ENCODE measurements around the gene VASP.

Gene VASP

DNA sequence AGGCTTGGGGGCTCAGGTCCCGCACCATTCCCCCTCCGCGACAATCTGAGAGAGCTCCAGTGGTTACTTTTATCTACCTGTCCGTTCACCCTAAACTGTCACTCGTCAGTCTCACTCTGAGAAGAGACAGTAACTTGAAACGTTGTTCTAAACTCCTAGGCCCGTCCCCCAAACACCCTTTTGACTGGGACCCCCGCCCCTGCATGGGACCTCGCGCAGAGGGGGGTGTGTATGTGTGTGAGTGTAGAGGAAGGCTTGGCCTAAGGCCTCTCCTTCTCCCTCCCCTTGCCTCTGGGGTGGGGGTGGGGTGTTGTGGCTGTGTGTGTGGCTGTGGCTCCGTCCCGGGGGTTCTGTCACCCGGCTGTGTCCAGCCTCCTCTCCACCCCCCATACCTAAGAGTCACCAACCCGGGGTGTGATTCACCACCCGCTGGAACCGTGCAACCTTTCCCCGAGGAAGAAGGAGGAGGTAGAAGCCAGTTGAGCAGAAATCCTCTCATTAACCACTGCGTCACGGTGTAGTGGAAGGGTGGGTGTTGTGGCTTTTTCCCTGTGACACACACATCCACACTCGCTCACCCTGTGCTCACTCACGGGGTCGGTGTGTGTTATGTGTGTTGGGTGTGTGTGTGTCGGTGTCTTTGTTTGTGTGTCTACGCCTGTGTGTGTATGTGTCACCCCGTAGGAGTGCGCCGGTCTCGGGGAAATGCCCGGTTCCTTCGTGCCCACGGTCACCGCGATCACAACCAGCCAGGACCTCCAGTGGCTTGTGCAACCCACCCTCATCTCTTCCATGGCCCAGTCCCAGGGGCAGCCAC lies 37.1 kb upstream of the VASP start:
- H3K4me1 Mint-ChIP-seq = peaks cover 46% of the 10 kb centered on the region
- no peaks in the 10 kb centered on the region for H3K36me3 Mint-ChIP-seq
- H3K27me3 Mint-ChIP-seq = peaks cover 90% of the 10 kb centered on the region
- peak overlapping the region; percentile 93 for H3K27ac Mint-ChIP-seq
- H3K9me3 Mint-ChIP-seq = no peaks in the 10 kb centered on the region
- CTCF ChIA-PET = interaction anchor here (1.3 to 4.7 kb wide), 4 partner anchors 9 to 31 kb away, joined by 7 to 32 read pairs (median 21); no protein-coding TSS in a partner anchor
- peak; percentile 67 for DNase-seq
- peak overlapping the region; percentile 88 for H3K4me3 Mint-ChIP-seq

DNA sequence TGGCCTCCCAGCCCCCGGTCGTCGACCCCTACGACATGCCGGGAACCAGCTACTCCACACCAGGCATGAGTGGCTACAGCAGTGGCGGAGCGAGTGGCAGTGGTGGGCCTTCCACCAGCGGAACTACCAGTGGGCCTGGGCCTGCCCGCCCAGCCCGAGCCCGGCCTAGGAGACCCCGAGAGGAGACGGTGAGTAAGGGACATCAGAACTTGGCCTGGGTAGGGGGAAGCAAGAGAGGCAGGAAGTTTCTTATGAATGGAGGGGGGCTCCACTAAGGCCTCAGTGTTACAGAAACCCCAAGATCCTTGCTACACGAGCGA lies 36.6 kb upstream of the VASP start:
- DNase-seq = no peak
- Mint-ChIP-seq H3K27me3 (peaks cover 90% of the 10 kb centered on the region), H3K36me3 (no peaks in the 10 kb centered on the region), H3K4me3 (peak overlapping the region; percentile 18), H3K27ac (no peak overlapping the region), H3K4me1 (peaks cover 48% of the 10 kb centered on the region), H3K9me3 (no peaks in the 10 kb centered on the region)
- CTCF ChIA-PET = no interaction called here

DNA sequence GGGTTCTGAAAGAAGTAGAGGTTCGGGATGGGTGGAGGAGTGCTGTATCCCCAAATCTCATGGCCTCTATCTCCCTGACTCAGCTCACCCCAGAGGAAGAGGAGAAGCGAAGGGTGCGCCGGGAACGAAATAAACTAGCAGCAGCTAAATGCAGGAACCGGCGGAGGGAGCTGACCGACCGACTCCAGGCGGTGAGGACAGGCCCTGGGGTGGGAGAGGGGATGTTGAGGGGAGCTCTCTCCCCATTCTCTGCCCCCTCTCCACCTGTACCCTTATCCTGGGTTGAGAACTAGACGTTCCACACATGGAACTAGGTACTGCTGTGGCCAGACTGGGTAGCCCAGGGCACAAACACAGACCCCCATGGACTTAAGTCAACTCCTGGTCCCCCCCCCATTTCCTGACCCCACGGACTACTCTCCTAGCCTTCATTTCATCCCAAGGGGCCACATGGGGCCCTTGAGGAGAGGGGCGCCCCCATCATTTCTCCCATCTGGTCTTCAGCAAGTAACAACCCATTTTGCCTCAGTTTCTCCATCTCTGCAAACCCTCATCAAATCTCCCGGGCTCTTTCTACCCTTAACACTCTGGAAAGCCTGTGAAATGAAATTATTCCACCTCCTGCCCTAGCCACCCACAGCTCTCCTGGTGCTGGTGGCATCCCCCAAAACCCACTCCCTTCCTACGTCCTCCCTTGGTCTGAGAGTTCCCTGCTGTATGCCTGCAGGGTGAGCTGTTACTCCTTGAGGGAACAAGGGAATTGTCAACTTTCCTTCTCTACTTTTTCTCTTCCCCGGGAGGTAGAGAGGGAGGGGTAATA lies 36.0 kb upstream of the VASP start:
- Mint-ChIP-seq H3K27me3 (peaks cover 88% of the 10 kb centered on the region), H3K36me3 (no peaks in the 10 kb centered on the region), H3K27ac (no peak overlapping the region), H3K4me1 (peaks cover 49% of the 10 kb centered on the region), H3K9me3 (no peaks in the 10 kb centered on the region), H3K4me3 (no peak overlapping the region)
- DNase-seq = peak; percentile 49
- CTCF ChIA-PET = interaction anchor here (0.7 kb wide), 1 partner anchor 87 kb away, joined by 3 read pairs; no protein-coding TSS in a partner anchor

DNA sequence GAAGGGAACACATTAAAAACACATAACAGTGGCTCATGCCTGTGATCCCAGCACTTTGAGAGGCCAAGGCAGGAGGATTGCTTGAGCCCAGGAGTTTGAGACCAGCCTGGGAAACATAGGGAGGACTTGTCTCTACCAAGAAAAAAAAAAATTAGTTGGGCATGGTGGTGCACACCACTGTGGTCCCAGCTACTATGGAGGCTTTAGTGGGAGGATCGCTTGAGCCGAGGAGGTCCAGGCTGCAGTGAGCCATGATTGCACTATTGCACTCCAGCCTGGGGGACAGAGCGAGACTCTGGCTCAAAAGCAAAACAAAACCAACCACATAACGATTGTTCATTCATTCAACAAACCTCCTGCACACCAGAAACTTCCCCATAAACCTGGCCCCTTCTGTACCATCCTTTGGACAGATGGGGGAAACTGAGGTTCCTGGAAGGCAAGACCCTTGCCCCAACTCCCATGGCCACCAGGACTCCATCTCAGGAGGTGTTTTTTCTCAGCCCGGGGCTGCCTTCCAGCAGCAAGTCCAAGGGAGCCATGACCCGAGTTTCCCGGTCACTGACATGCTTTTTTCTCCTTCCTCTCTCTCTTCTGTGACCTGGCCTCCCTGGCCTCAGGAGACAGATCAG lies 35.2 kb upstream of the VASP start:
- peaks cover 90% of the 10 kb centered on the region for H3K27me3 Mint-ChIP-seq
- no peak overlapping the region for H3K4me3 Mint-ChIP-seq
- CTCF ChIA-PET = interaction anchor here (0.7 to 1.0 kb wide), 2 partner anchors 33 to 87 kb away, joined by 3 to 4 read pairs; no protein-coding TSS in a partner anchor
- no peaks in the 10 kb centered on the region for H3K9me3 Mint-ChIP-seq
- peaks cover 52% of the 10 kb centered on the region for H3K4me1 Mint-ChIP-seq
- H3K27ac Mint-ChIP-seq = no peak overlapping the region
- DNase-seq = no peak
- no peaks in the 10 kb centered on the region for H3K36me3 Mint-ChIP-seq

DNA sequence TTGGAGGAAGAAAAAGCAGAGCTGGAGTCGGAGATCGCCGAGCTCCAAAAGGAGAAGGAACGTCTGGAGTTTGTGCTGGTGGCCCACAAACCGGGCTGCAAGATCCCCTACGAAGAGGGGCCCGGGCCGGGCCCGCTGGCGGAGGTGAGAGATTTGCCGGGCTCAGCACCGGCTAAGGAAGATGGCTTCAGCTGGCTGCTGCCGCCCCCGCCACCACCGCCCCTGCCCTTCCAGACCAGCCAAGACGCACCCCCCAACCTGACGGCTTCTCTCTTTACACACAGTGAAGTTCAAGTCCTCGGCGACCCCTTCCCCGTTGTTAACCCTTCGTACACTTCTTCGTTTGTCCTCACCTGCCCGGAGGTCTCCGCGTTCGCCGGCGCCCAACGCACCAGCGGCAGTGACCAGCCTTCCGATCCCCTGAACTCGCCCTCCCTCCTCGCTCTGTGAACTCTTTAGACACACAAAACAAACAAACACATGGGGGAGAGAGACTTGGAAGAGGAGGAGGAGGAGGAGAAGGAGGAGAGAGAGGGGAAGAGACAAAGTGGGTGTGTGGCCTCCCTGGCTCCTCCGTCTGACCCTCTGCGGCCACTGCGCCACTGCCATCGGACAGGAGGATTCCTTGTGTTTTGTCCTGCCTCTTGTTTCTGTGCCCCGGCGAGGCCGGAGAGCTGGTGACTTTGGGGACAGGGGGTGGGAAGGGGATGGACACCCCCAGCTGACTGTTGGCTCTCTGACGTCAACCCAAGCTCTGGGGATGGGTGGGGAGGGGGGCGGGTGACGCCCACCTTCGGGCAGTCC lies 34.5 kb upstream of the VASP start:
- Mint-ChIP-seq H3K27ac (no peak overlapping the region), H3K4me3 (peak overlapping the region; percentile 32), H3K36me3 (no peaks in the 10 kb centered on the region), H3K9me3 (no peaks in the 10 kb centered on the region), H3K4me1 (peaks cover 53% of the 10 kb centered on the region), H3K27me3 (peaks cover 86% of the 10 kb centered on the region)
- CTCF ChIA-PET = interaction anchor here (1.0 kb wide), 1 partner anchor 34 kb away, joined by 4 read pairs; no protein-coding TSS in a partner anchor
- DNase-seq = peak; percentile 54

DNA sequence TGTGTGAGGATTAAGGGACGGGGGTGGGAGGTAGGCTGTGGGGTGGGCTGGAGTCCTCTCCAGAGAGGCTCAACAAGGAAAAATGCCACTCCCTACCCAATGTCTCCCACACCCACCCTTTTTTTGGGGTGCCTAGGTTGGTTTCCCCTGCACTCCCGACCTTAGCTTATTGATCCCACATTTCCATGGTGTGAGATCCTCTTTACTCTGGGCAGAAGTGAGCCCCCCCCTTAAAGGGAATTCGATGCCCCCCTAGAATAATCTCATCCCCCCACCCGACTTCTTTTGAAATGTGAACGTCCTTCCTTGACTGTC lies 34.0 kb upstream of the VASP start:
- Mint-ChIP-seq H3K27me3 (peaks cover 81% of the 10 kb centered on the region), H3K4me1 (peaks cover 53% of the 10 kb centered on the region), H3K36me3 (no peaks in the 10 kb centered on the region), H3K9me3 (no peaks in the 10 kb centered on the region), H3K27ac (no peak overlapping the region), H3K4me3 (no peak overlapping the region)
- CTCF ChIA-PET = no interaction called here
- DNase-seq = no peak

DNA sequence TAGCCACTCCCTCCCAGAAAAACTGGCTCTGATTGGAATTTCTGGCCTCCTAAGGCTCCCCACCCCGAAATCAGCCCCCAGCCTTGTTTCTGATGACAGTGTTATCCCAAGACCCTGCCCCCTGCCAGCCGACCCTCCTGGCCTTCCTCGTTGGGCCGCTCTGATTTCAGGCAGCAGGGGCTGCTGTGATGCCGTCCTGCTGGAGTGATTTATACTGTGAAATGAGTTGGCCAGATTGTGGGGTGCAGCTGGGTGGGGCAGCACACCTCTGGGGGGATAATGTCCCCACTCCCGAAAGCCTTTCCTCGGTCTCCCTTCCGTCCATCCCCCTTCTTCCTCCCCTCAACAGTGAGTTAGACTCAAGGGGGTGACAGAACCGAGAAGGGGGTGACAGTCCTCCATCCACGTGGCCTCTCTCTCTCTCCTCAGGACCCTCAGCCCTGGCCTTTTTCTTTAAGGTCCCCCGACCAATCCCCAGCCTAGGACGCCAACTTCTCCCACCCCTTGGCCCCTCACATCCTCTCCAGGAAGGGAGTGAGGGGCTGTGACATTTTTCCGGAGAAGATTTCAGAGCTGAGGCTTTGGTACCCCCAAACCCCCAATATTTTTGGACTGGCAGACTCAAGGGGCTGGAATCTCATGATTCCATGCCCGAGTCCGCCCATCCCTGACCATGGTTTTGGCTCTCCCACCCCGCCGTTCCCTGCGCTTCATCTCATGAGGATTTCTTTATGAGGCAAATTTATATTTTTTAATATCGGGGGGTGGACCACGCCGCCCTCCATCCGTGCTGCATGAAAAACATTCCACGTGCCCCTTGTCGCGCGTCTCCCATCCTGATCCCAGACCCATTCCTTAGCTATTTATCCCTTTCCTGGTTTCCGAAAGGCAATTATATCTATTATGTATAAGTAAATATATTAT lies 33.3 kb upstream of the VASP start:
- no peak overlapping the region for H3K27ac Mint-ChIP-seq
- H3K4me3 Mint-ChIP-seq = no peak overlapping the region
- H3K9me3 Mint-ChIP-seq = no peaks in the 10 kb centered on the region
- DNase-seq = peak; percentile 48
- H3K4me1 Mint-ChIP-seq = peaks cover 55% of the 10 kb centered on the region
- H3K36me3 Mint-ChIP-seq = no peaks in the 10 kb centered on the region
- CTCF ChIA-PET = no interaction called here
- peaks cover 78% of the 10 kb centered on the region for H3K27me3 Mint-ChIP-seq

DNA sequence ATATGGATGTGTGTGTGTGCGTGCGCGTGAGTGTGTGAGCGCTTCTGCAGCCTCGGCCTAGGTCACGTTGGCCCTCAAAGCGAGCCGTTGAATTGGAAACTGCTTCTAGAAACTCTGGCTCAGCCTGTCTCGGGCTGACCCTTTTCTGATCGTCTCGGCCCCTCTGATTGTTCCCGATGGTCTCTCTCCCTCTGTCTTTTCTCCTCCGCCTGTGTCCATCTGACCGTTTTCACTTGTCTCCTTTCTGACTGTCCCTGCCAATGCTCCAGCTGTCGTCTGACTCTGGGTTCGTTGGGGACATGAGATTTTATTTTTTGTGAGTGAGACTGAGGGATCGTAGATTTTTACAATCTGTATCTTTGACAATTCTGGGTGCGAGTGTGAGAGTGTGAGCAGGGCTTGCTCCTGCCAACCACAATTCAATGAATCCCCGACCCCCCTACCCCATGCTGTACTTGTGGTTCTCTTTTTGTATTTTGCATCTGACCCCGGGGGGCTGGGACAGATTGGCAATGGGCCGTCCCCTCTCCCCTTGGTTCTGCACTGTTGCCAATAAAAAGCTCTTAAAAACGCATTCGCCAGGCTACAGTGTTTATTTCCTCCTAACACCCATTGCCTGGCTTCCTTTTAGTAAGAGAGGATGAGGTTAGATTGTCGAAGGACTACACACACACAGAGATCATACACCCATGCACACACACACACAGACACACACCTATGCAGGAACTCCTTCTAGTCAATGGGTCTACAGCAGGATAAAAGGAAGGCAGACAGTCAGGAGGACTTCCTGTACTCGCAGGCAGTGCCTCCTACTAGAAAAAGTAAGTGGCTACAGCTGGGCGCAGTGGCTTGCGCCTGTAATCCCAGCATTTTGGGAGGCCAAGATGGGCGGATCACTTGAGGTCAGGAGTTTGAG lies 32.4 kb upstream of the VASP start:
- Mint-ChIP-seq H3K27me3 (peaks cover 70% of the 10 kb centered on the region), H3K36me3 (no peaks in the 10 kb centered on the region), H3K9me3 (no peaks in the 10 kb centered on the region), H3K27ac (peak overlapping the region; percentile 47), H3K4me3 (no peak overlapping the region), H3K4me1 (peaks cover 56% of the 10 kb centered on the region)
- DNase-seq = no peak
- CTCF ChIA-PET = interaction anchor here (4.9 to 7.5 kb wide), 2 partner anchors 27 to 35 kb away, joined by 68 to 229 read pairs; no protein-coding TSS in a partner anchor

DNA sequence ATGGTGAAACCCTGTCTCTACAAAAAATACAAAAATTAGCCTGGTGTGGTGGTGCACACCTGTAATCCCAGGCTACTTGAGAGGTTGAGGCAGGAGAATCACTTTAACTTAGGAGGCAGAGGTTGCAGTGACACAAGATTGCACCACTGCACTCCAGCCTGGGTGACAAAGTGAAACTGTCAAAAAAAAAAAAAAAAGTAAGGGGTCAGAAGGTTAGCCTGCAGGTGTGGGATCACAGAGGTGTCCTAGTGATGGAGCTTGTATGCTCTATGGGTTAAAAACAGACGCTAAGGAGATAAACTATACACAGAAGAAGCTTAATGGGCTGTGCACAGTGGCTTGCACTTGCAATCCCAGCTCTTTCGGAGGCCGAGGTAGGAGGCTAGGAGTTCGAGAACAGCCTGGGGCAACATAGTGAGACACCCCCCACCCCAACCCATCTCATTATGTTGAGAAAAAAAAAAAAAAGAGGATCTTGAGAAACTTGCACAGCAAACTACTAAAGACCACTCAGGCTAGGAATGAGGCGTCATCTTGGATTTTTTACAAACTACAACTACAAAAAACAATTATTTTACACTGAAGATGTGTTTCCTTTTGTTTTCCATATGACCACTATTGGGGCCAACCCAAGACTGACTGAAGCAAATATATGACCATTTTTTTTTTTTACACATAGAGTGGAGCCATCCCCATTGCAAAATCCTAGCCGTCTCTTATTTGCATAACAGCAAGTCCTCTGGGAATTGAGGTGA lies 31.6 kb upstream of the VASP start:
- Mint-ChIP-seq H3K36me3 (no peaks in the 10 kb centered on the region), H3K4me3 (no peak overlapping the region), H3K27ac (no peak overlapping the region), H3K4me1 (peaks cover 52% of the 10 kb centered on the region), H3K27me3 (peaks cover 66% of the 10 kb centered on the region), H3K9me3 (no peaks in the 10 kb centered on the region)
- no peak for DNase-seq
- CTCF ChIA-PET = interaction anchor here (4.9 to 7.5 kb wide), 2 partner anchors 28 to 36 kb away, joined by 68 to 229 read pairs; no protein-coding TSS in a partner anchor

DNA sequence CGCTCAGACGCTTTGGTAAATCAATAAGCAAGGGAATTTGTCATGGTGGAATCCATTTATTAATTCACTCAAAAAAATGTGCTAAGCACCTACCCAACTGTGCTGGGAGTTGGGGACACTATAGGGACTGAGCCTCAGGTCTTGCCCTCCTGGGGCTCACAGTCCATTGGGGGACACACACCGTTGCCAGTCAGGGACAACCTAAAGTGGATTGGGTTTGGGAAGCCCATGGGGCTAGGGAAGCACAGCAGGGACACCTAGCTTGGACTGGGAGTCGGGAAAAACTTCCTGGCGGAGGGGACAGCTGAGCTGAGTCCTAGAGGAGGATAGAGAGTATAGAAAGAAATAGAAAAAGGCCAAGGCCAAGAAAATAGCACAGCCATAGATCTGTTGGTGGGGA lies 31.0 kb upstream of the VASP start:
- no peak for DNase-seq
- CTCF ChIA-PET = interaction anchor here (0.7 to 7.5 kb wide), 4 partner anchors 9 to 75 kb away, joined by 3 to 229 read pairs (median 38); no protein-coding TSS in a partner anchor
- H3K36me3 Mint-ChIP-seq = no peaks in the 10 kb centered on the region
- peak overlapping the region; percentile 67 for H3K27ac Mint-ChIP-seq
- H3K4me3 Mint-ChIP-seq = no peak overlapping the region
- H3K27me3 Mint-ChIP-seq = peaks cover 66% of the 10 kb centered on the region
- no peaks in the 10 kb centered on the region for H3K9me3 Mint-ChIP-seq
- H3K4me1 Mint-ChIP-seq = peaks cover 52% of the 10 kb centered on the region

DNA sequence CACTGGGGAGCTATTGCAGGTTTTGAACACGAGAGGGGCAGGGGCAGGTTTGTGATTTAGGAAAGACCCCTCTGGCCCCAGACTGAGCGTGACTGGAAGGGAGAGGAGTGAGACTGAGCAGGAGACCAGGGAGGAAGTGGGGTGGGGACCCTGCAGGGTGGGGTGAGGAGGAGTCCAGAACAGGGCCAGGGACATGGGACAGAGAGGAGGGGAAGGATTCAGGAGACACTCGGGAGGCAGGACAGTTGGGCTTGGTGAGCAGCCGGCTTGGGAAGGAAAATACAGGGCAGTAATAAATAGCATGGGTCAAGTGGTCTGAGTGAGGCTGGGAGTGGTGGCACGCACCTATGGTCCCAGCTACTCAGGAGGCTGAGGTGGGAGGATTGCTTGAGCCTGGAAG lies 30.1 kb upstream of the VASP start:
- Mint-ChIP-seq H3K4me1 (peaks cover 47% of the 10 kb centered on the region), H3K9me3 (no peaks in the 10 kb centered on the region), H3K4me3 (no peak overlapping the region), H3K27ac (no peak overlapping the region), H3K27me3 (peaks cover 63% of the 10 kb centered on the region), H3K36me3 (no peaks in the 10 kb centered on the region)
- DNase-seq = no peak
- CTCF ChIA-PET = interaction anchor here (1.6 to 7.5 kb wide), 5 partner anchors 8 to 49 kb away, joined by 6 to 229 read pairs (median 15); no protein-coding TSS in a partner anchor
